C4-2B (cell line): ENCODE measurements around the gene RTN4R.

Experiments
- CTCF ChIP-seq: fragments of 450-650 bp; conservative IDR thresholded peaks from 2 replicates; pipeline ENCODE4 v1.5.1; 2017; ENCODE audit warnings: mild to moderate bottlenecking
- ZFX ChIP-seq: fragments of 450-650 bp; IDR thresholded peaks from 2 replicates; pipeline ENCODE4 v1.6.1; 2017

GRCh38 chr22:20281891-20282290, 13.8 kb upstream of the RTN4R start:
- TF ChIP-seq CTCF: no peak
- TF ChIP-seq ZFX: no peak
